GM21576 (cell line): ENCODE data around the gene ZFAND2B.
"Not testable (repeated sequence)": the region's sequence is repeated elsewhere in the genome, so short reads cannot be mapped to it uniquely, and the experiment has no call there.

ENCODE experiments used
- ATAC-seq: cut with Tn5 transposase; IDR thresholded peaks from one replicate; pipeline ENCODE4 v1.9.1; 2021; ENCODE audit warnings: mild to moderate bottlenecking, moderate library complexity; ENCODE audit not compliant: unreplicated experiment

Gene ZFAND2B

DNA sequence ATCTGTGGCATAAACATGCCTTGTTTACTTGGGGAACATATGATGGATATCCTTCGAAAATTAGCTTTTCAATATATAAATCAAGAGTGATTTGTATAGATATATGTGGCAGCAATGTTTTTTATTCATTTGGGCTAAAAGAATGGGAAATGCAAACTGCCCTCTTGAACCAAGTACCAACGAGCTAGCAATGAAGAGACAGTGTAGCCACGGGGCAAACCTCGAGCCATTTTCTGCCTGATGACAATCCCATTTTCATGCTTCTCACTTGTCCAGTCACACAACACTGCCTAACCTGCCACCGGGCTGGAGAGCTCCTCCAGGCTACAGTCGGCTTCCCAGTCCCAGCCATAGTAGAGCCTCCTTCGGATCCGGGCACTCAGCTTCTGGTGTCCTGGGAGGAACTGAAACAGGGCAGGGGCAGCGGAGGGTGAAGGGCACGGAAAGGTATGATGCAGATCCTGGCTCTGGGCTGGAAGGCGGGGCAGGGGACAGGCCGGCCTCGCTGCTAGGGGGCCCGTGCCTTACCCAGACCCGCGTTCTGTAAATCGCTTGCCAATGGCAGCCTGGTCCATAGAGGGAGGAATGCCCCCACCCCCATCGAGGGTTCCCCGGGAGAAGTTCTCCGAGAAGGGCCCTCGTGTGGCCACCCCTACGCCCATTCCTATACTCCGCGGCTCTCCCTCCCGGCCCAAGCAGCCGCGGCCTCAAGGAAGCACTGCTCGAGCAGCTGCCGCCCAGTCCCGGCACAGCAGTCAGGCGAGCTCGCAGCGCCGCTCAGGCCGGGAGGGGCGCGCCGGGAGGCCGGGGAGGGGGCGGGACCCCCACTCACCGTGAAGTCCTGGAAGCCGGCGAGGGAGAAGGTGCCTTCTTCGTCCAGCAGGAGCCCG, 30.4 kb upstream of the ZFAND2B start:
- ATAC-seq = peak; percentile 29

DNA sequence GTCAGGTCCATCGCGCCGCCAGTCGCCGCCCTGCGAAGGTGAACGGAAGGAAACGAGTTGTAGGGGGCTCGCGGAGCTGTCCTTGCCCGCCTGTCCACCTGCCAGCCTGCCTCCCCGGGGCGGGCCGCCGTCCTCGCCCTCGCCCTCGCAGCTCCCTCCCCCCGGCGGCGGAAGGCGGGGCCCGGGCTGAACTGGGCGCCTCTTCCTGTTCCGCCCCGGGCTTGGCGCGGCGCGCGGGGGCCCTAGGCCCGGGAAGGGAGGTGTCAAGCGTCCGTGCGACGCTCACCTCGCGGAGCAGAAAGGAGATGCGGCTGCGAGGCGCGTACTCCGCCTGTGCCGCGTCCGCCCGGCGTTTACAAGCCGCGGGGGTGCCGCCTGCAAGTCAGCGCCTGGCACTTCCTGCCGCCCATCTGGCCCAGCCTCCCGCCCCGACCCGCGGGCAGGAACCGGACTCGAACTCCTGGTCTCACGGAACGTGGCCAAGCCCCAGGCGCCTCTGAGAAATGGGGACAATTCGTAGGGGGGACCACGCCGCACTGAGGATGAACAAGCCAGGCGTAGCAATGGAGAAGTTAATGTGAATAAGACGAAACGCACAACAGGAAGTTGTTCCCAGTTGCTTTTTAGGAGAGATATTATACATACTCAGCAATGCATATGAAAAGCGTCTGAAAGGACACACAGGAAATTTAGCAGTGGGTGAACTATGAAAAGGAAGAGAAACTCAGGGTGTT, 29.6 kb upstream of the ZFAND2B start, which contains the start of gene CNPPD1:
CNPPD1 (minus strand) TSS at position 108 of the 734 bp plus-strand sequence; CDS start at position 11, 97 bp downstream.
- peak; percentile 61 for ATAC-seq

DNA sequence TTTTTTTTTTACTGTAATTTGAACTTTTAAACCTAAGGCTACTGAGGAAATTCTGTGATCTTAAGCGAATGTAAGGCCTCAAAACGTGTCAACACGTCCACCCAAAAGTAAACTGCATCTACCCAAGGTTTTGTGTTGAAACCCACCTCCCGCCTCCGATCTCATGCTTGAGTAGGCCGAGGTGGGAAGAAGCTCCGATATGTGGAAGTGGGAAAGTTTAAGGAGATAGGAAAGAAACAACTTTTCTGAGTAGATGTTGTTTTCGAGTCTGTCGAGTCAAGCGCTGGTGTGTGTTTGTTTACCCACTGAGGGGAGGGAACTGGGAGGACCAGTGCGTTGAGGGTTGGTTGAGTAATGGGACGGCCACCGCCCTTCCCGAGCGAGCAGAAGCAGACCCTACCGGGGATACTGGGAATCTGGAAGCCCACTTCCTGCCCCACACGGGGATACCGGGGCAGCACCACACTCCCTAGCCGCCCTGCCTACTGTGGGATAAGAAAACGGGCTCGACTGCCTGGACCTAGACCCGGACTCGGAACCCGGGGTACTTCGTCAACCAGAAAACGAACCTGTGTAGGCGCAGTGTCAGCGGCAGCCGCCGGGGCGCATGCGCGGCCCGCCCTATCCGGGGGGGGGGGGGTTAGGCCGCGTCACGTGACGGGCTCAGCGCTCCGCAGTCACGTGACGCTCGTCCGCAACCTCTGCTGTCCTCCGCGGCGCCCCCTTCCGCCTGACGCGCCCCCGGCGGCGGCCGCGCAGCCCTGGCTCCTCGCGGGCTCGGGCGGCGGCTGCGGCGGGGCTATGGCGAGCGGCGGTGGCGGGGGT, 28.8 kb upstream of the ZFAND2B start, which contains the start of gene RETREG2:
RETREG2 (plus strand) TSS at position 724 of the 825 bp plus-strand sequence; CDS start at position 802, 78 bp downstream.
- ATAC-seq = peak; percentile 35

DNA sequence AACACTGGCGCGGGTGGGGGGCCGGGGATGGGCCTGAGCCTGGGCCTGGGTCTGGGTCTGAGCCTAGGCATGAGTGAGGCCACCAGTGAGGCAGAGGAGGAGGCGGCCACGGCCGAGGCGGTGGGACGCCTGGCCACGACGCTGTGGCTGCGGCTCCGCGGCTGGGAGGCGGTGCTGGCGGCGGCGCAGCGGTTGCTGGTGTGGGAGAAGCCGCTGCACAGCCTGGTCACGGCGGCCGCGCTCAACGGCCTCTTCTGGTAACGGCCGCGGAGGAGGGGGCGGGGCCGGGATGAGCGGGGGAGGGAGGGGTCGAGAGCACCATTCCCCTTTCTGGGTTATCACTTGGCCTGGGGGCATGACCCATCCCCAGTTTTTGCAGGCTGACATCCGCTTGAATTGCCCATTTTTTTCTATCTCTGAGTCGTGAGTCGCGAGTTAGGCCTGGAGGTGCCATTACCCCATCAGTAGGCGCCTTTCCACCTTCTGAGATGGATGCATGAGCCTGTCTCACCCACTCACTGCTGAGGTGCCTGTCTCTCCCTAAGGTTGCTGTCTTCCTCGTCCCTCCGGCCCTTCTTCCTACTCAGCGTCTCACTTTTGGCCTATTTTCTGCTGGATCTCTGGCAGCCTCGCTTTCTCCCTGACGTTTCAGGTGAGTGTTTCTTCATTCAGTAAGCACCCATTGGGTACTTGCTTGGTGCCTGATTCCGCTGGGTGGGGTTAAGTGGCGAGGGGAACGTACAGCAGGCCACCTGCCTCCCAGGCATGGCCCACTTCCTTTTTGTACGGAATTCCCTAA, 28.0 kb upstream of the ZFAND2B start:
- peak; percentile 16 for ATAC-seq

DNA sequence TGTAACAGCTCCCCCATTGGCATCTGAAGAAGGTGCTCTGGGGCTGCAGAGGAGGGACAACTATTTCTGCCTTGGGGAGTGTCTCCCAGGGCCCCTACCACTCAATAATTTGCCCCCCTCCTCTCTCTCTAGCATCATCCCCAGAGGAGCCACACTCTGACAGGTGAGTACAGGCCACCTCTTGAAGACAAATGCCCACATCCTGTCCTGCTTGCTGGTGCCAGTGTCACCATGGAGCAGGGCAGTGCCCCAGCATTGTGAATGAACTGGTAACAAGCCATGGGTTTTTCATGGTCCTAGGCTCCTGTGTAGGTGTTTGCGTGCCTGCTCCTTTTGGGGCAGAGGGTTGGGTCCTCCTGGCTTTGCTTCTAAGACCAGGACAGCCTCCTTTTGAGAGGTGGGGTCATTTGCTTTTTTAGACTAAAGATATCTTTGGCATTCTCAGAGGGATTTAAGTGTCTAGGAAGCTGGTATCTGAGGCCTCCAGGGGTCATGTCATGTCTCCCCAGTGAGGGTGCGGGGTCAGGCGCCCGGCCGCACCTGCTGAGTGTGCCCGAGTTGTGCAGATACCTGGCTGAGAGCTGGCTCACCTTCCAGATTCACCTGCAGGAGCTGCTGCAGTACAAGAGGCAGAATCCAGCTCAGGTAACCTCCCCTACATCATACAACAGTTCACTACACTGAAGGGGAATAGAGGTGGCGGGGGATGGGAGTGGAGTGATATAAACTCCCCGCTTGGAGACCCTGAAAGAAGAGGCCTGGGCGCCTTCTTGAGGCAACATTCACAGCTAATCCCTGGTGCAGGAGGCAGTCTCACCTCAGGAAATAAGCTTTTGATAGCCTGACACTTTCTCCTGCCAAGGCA, 26.7 kb upstream of the ZFAND2B start:
- no peak for ATAC-seq

DNA sequence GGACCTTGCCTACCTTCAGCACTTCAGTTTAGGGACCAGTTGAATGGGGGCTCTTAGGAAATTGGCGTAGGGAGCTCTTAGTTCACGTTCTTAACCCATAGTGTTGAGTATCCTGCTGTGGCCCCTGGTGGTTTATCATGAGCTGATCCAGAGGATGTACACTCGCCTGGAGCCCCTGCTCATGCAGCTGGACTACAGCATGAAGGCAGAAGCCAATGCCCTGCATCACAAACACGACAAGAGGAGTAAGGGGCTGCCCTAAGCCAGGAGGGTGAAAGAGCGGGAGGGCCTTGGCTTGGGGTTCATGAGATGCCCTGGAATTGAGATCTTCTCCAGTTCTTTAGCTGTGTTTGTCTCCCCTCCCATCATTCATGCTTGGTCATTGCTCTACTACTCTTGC, 25.6 kb upstream of the ZFAND2B start:
- ATAC-seq = no peak

DNA sequence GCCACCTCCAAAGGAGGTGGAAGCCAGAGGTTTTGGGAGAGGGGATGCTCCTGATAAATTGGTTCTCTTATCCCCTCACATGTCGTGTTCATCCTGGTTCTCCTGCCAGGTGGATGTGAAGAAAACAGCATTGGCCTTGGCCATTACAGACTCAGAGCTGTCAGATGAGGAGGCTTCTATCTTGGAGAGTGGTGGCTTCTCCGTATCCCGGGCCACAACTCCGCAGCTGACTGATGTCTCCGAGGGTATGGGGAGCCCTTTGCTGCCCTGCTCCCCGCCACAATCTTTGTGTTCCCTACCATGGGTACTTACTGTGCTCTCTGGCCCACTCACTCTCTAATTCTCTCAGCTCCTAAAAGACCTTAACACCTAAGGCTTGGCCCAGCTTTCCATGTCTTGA, 25.1 kb upstream of the ZFAND2B start:
- ATAC-seq = no peak

DNA sequence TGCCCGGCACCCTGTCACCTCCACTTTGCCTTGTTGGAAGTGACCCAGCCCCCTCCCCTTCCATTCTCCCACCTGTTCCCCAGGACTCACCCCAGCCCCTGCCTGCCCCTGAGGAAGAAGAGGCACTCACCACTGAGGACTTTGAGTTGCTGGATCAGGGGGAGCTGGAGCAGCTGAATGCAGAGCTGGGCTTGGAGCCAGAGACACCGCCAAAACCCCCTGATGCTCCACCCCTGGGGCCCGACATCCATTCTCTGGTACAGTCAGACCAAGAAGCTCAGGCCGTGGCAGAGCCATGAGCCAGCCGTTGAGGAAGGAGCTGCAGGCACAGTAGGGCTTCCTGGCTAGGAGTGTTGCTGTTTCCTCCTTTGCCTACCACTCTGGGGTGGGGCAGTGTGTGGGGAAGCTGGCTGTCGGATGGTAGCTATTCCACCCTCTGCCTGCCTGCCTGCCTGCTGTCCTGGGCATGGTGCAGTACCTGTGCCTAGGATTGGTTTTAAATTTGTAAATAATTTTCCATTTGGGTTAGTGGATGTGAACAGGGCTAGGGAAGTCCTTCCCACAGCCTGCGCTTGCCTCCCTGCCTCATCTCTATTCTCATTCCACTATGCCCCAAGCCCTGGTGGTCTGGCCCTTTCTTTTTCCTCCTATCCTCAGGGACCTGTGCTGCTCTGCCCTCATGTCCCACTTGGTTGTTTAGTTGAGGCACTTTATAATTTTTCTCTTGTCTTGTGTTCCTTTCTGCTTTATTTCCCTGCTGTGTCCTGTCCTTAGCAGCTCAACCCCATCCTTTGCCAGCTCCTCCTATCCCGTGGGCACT, 24.0 kb upstream of the ZFAND2B start:
- no peak for ATAC-seq

DNA sequence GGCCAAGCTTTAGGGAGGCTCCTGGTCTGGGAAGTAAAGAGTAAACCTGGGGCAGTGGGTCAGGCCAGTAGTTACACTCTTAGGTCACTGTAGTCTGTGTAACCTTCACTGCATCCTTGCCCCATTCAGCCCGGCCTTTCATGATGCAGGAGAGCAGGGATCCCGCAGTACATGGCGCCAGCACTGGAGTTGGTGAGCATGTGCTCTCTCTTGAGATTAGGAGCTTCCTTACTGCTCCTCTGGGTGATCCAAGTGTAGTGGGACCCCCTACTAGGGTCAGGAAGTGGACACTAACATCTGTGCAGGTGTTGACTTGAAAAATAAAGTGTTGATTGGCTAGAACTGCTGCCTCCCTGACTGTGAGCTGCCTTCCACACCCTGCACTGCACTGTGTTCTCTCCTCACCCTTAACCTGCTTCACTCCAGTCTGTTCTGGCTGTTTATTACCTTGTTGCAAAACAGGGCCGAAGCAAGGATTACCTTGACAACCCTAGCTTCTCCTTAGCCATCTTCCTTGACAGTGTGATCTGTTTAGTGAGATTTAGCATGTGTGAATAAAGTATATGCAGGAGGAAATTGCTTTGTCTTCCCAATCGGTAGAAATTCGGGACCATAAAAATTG, 23.3 kb upstream of the ZFAND2B start:
- no peak for ATAC-seq

DNA sequence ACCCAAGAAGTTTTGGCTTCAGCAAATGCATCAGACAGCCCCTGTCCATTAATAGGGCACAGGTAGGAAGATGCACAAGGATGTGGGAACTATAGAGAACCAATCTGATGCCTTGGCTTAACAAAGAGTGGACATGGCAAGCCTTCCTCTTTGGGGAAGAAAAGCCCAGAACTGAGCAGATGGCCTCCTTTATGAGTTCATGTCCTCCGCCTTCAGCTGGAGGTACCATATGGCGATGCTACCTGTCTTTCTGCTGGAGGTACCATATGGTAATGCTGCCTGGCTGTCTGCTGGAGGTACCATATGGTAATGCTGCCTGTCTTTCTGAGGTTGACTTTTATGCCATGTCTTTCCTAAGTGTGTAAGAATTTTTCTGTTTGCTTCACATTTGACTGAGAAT, 22.5 kb upstream of the ZFAND2B start:
- ATAC-seq = no peak

DNA sequence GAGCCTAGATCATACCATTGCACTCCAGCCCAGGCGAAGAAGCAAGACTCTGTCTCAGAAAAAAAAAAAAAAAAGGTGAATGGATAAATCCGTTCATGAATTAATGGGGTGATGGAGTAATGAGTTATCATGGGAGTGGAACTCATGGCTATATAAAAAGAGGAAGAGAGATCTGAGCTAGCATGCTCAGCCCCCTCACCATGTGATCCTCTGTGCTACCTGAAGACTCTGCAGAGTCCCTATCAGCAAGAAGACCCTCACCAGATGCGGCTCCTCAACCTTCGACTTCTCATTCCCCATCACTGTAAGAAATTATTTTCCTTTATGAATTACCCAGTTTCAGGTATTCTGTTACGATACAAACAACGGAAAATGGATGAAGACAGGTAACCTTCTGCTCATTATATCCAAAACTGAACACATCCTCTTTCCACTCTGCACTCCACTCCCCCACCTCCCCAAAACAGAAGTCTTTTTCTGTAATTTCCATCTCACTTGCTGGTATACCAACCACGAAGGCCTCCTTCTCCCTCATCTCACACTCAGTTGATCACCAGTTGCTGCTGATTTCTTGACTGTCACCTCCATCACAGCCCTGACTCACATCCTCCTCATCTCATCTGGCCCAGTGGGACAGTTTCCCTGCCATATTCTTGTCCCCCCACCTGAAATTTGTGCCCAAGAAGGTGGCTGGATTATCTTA, 19.7 kb upstream of the ZFAND2B start:
- no peak for ATAC-seq

DNA sequence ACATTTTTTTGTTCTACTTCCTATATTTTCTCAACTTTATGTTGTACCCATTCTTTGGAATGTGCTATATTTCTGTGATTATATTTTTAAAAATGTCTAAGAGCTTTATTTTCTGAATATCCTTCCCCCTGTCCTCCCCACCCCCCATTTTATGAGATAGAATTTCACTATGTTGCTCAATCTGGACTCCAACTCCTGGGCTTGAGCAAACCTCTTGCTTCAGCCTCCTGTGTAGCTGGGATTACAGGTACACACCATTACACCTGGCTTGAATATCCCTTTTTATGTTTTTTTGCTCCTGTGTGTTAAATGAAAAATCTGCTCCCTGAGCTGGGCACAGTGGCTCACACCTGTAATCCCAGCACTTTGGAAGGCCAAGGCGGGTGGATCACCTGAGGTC, 9.2 kb upstream of the ZFAND2B start:
- ATAC-seq = no peak

DNA sequence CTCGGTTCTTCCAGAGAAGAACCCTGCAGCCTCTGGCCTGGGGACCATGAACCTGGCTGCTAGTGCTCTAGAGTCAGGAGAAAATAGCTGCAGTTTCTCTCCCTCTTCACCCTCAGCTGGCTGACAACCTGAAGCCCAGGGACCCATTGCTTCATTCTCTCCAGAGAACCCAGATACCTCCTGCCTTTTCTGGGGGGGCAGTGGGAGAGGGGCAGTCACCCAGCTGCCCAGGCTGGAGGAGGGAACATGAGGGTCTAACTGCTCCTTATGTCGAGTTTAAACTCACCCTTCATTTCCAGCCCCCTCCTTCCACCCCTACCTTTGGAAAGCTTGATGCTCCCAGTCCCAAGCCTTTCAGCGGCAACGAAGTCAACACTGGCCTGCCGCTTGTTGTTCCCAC, 7.6 kb upstream of the ZFAND2B start:
- ATAC-seq = no peak

DNA sequence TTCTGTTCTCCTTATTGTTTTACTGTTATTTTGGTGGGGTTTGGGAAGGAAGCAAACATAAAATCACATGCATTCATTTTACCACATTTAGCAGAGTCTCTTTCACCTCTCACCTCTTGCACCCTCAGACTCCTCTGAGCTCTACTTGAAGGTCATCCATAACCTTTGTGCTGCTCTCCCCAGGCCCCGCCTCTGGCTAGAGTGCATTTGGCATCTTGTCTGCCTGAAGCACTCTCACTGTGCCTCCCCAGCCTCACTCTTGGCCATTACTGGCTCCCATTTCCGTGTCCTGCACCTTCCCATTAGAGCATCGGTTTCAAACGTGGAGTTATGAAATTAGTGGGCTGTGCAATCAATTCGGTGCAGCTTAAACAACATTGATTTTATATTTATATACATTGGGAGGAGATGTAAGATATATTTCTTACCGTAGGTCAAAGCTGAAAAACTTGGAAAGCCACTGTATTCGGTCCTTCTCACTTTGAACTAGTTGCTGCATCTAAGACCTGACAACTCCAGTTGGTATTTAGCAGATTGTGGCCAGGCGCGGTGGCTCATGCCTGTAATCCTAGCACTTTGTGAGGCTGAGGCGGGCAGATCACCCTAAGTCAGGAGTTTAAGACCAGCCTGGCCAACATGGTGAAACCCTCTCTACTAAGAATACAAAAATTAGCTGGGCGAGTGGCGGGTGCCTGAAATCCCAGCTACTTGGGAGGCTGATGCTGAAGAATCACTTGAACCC, 6.9 kb upstream of the ZFAND2B start:
- ATAC-seq = no peak

DNA sequence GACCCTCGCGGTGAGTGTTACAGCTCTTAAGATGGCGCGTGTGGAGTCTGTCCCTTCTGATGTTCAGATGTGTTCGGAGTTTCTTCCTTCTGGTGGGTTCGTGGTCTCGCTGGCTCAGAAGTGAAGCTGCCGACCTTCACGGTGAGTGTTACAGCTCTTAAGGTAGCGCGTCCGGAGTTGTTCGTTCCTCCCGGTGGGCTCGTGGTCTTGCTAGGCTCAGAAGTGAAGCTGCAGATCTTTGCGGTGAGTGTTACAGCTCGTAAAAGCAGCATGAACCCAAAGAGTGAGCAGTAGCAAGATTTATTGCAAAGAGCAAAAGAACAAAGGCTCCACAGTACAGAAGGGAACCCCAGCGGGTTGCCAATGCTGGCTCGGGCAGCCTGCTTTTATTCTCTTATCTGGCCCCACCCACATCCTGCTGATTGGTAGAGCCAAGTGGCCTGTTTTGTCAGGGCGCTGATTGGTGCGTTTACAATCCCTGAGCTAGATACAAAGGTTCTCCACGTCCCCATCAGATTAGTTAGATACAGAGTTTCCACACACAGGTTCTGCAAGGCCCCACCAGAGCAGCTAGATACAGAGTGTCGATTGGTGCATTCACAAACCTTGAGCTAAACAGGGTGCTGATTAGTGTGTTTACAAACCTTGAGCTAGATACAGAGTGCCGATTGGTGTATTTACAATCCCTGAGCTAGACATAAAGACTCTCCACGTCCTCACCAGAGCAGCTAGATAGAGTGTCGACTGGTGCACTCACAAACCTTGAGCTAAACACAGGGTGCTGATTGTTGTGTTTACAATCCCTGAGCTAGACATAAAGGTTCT, 5.9 kb upstream of the ZFAND2B start:
- not testable (repeated sequence) for ATAC-seq

DNA sequence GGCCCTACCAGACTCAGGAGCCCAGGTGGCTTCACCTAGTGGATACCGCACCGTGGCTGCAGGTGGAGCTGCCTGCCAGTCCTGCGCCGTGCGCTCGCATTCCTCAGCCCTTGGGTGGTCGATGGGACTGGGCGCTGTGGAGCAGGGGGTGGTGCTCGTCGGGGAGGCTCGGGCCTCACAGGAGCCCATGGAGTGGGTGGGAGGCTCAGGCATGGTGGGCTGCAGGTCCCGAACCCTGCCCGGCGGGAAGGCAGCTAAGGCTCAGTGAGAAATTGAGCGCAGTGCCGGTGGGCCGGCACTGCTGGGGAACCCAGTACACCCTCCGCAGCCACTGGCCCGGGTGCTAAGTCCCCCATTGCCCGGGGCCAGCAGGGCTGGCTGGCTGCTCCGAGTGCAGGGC, 5.3 kb upstream of the ZFAND2B start:
- ATAC-seq = not testable (repeated sequence)
